ENCODE data around the gene BRAF.

DNA sequence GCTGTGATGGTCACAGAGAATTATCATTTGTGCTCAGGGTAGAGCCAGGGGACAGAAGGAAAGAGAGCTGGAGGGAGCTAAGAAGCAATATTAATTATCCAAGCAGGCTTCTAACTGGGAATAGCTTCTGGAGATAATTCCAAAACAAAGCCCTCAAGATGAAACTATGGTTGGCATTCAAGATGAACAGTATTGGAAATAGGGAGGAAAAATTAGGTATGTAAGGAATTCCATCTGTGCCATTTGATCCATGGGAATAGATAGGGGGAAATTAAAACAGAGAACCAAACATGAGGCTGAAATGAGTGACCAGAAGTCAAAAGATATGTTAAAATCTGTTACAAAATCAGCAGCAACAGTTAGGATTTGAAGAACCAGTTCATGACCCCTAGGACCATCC is 152.9 kb downstream of the BRAF start:
- TF ChIP-seq, protein P1, sequence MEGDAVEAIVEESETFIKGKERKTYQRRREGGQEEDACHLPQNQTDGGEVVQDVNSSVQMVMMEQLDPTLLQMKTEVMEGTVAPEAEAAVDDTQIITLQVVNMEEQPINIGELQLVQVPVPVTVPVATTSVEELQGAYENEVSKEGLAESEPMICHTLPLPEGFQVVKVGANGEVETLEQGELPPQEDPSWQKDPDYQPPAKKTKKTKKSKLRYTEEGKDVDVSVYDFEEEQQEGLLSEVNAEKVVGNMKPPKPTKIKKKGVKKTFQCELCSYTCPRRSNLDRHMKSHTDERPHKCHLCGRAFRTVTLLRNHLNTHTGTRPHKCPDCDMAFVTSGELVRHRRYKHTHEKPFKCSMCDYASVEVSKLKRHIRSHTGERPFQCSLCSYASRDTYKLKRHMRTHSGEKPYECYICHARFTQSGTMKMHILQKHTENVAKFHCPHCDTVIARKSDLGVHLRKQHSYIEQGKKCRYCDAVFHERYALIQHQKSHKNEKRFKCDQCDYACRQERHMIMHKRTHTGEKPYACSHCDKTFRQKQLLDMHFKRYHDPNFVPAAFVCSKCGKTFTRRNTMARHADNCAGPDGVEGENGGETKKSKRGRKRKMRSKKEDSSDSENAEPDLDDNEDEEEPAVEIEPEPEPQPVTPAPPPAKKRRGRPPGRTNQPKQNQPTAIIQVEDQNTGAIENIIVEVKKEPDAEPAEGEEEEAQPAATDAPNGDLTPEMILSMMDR (IDR thresholded peaks at IDR 0.05; ENCODE audit: poor library complexity) = no peak
- TF ChIP-seq EZH2 (IDR thresholded peaks at IDR 0.05; ENCODE audit: borderline replicate concordance) = no peak
